ENCODE results near the gene SCIN.

The SCIN gene

DNA sequence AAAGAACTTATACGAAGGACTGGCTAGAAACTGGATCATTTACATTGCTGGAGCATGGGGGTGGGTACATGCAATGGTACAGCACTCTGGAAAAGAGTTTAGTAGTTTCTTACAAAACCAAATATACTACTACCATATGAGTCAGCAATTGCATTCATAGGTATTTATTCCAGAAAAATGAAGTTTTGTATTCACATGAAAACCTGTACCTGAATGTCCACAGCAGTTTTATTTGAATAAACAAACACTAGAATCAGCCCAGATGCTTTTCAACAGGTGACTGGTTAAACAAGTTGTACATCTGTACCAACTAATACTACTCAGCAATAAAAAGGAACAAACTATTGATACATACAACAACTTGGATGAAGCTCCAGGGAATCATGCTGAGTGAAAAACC lies 3.4 kb downstream of the SCIN start:
- Histone ChIP-seq H3K4me3 (ENCODE audit: low read length) (no peak overlapping the region), H2AFZ (ENCODE audit: low read depth, low read length) (no peak overlapping the region), H3K27me3 (ENCODE audit: insufficient read depth, low read length) (peaks cover 45% of the 10 kb centered on the region), H3K4me1 (ENCODE audit: insufficient read depth, low read length) (peaks cover 5% of the 10 kb centered on the region), H3K36me3 (ENCODE audit: insufficient read depth, low read length) (no peaks in the 10 kb centered on the region), H3K9me3 (ENCODE audit: low read length) (no peaks in the 10 kb centered on the region)

DNA sequence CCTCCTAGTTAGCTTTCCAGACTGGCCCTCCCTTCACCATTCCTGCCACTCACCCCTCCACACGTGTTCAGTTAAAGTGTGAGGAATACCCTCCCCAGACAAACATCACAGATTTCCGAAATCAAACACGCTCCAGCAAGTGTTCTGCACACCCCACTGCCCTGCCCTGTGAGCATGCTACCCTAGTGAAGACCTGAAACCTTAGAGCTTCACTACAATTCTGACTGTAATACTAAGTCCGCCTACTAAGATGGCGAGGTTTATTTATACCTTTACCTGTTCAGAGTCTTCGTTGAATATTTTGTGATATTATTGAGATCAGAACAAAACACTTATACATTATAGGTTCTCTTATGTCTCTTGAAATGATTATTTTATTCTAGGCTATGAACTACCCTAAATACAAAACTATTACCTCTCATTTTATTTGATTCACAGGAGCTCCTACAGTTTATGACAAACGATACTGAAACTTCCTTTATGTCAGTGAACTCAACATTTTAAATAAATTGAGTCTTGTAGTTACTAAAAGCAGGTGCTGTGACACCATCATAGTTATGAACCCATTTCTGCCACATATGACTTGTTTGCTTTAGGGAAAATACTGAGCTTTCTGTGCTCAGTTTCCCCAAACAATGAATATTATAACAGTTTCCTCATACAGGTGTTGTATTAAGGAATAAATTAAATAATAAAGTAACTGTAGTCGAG lies 8.6 kb downstream of the SCIN start:
- Histone ChIP-seq H2AFZ (ENCODE audit: low read depth, low read length) (no peak overlapping the region), H3K27me3 (ENCODE audit: insufficient read depth, low read length) (peaks cover 6% of the 10 kb centered on the region), H3K4me3 (ENCODE audit: low read length) (no peak overlapping the region), H3K4me1 (ENCODE audit: insufficient read depth, low read length) (no peaks in the 10 kb centered on the region), H3K36me3 (ENCODE audit: insufficient read depth, low read length) (no peaks in the 10 kb centered on the region), H3K9me3 (ENCODE audit: low read length) (no peaks in the 10 kb centered on the region)

DNA sequence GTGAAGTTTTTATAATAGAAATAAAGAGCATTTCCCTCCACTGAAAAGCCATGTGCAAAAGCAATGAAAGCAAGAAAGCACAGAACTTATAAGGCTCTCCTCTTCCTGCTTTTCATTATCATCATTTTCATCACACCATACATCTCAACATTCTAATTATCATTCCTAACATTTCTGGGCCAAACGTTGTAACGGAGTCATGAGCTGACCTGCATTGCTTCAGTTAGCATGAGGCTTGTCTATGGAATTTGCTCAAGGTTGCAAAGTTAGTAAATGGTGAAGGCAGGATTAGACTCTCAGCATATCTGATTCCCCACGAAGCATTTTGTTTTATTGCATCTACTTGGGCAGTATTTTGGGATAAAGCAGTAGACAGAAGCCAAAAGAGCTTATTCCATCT lies 11.4 kb downstream of the SCIN start:
- no peaks in the 10 kb centered on the region for H3K36me3 ChIP-seq (ENCODE audit: insufficient read depth, low read length)
- no peak overlapping the region for H3K4me3 ChIP-seq (ENCODE audit: low read length)
- H2AFZ ChIP-seq (ENCODE audit: low read depth, low read length) = no peak overlapping the region
- H3K4me1 ChIP-seq (ENCODE audit: insufficient read depth, low read length) = no peaks in the 10 kb centered on the region
- no peaks in the 10 kb centered on the region for H3K9me3 ChIP-seq (ENCODE audit: low read length)
- H3K27me3 ChIP-seq (ENCODE audit: insufficient read depth, low read length) = peaks cover 2% of the 10 kb centered on the region

DNA sequence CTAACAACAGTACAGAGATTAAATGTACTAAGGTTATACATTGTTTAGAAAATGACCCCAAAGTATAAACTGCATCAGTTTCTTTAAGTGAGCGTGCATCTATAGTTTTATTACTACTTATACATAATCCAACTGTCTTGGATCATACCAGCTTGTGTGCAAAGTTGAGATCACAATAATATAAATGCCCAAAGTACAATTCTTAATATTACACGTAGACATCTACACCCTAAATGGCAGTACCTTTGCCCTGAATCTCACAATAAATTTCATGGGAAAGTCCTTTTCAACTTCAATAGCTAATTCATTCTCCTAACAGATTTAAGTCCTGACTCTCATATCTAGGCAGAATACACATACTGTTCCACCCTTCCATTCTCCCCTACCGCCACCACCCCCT lies 11.8 kb downstream of the SCIN start:
- no peaks in the 10 kb centered on the region for H3K27me3 ChIP-seq (ENCODE audit: insufficient read depth, low read length)
- no peaks in the 10 kb centered on the region for H3K9me3 ChIP-seq (ENCODE audit: low read length)
- H3K4me1 ChIP-seq (ENCODE audit: insufficient read depth, low read length) = no peaks in the 10 kb centered on the region
- H3K4me3 ChIP-seq (ENCODE audit: low read length) = no peak overlapping the region
- no peaks in the 10 kb centered on the region for H3K36me3 ChIP-seq (ENCODE audit: insufficient read depth, low read length)
- H2AFZ ChIP-seq (ENCODE audit: low read depth, low read length) = no peak overlapping the region

DNA sequence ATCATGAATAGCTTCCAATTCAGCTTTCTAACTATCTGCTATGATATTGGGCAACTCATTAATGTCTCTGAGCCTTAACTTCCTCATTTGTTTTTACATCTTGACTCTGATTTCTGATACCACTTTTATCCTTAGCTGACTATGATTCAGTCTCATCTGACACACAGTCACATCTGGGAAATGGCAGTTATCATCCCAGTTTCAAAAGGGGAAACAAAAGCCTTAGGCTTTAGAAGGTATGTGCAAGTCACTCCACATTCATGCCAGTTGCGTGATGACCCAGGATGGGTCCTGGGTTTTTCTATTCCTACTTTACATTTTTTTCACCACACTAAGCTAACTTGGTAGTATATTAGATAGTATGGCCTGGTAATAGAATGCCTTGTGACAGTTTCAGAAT lies 12.7 kb downstream of the SCIN start:
- H3K4me3 ChIP-seq (ENCODE audit: low read length) = no peak overlapping the region
- H3K36me3 ChIP-seq (ENCODE audit: insufficient read depth, low read length) = no peaks in the 10 kb centered on the region
- H3K27me3 ChIP-seq (ENCODE audit: insufficient read depth, low read length) = no peaks in the 10 kb centered on the region

DNA sequence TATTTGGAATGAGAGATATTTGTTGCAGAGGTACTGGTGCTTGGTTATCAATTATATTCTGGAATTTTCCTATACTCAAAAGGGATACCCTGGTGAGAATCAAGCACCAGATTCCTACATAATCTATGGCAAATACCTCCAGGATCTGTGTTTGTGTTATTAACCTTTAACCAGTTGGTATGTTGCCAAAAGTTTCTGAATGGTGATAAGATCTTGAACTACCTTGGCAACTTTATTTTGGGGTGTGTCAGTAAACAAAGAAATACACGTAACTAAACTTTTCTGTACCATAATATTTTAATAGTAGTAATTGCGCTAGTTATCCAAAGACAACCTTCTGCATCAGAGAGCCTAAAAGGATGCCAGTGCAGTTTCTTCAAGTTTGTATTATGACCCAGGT lies 13.4 kb downstream of the SCIN start:
- H3K27me3 ChIP-seq (ENCODE audit: insufficient read depth, low read length) = no peaks in the 10 kb centered on the region

More for the DNA sequence above, 12.7 kb downstream of the SCIN start:
- Histone ChIP-seq H3K4me1 (ENCODE audit: insufficient read depth, low read length) (no peaks in the 10 kb centered on the region), H2AFZ (ENCODE audit: low read depth, low read length) (no peak overlapping the region), H3K9me3 (ENCODE audit: low read length) (no peaks in the 10 kb centered on the region)

DNA sequence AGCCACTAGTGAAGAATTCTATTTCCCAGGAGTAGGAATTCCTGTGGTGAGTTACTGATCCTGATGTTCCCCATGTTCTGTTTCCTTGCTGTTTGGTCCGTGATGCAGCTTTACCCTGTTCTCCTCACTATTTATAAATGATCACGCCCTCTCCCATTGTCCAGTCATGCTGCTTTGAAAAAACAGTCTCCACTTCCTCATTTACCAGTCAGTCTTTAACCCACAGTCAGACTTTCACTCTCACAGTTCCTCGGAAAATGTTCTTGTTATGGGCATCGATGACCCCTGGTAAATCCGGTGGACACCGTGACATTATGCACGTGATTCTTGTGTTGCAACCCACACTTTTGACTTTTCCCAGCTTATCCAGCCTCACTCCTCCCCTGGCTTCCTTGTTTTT lies 14.4 kb downstream of the SCIN start:
- H3K4me1 ChIP-seq (ENCODE audit: insufficient read depth, low read length) = no peaks in the 10 kb centered on the region
- H3K27me3 ChIP-seq (ENCODE audit: insufficient read depth, low read length) = no peaks in the 10 kb centered on the region
- H2AFZ ChIP-seq (ENCODE audit: low read depth, low read length) = no peak overlapping the region
- no peaks in the 10 kb centered on the region for H3K36me3 ChIP-seq (ENCODE audit: insufficient read depth, low read length)
- no peak overlapping the region for H3K4me3 ChIP-seq (ENCODE audit: low read length)
- H3K9me3 ChIP-seq (ENCODE audit: low read length) = no peaks in the 10 kb centered on the region

More for the DNA sequence above, 13.4 kb downstream of the SCIN start:
- H3K4me3 ChIP-seq (ENCODE audit: low read length) = no peak overlapping the region
- no peak overlapping the region for H2AFZ ChIP-seq (ENCODE audit: low read depth, low read length)
- H3K4me1 ChIP-seq (ENCODE audit: insufficient read depth, low read length) = no peaks in the 10 kb centered on the region
- no peaks in the 10 kb centered on the region for H3K9me3 ChIP-seq (ENCODE audit: low read length)
- no peaks in the 10 kb centered on the region for H3K36me3 ChIP-seq (ENCODE audit: insufficient read depth, low read length)

DNA sequence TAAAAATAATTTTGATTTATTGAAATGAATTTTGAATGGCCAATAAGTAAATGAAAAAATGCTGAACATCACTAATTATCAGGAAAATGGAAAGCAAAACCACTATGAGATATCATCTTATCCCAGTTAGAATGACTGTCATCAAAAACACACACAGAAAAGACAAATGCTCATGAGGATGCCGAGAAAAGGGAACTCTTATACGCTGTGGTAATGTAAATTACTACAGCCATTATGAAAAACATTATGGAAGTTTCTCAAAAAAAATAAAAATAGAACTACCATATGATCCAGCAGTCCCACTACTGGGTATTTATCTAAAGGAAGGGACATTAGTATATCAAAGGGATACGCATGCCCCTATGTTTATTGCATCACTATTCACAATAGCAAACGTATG lies 15.8 kb downstream of the SCIN start:
- H3K9me3 ChIP-seq (ENCODE audit: low read length) = no peaks in the 10 kb centered on the region
- H3K36me3 ChIP-seq (ENCODE audit: insufficient read depth, low read length) = no peaks in the 10 kb centered on the region
- no peak overlapping the region for H3K4me3 ChIP-seq (ENCODE audit: low read length)
- H3K27me3 ChIP-seq (ENCODE audit: insufficient read depth, low read length) = no peaks in the 10 kb centered on the region
- no peaks in the 10 kb centered on the region for H3K4me1 ChIP-seq (ENCODE audit: insufficient read depth, low read length)
- no peak overlapping the region for H2AFZ ChIP-seq (ENCODE audit: low read depth, low read length)

DNA sequence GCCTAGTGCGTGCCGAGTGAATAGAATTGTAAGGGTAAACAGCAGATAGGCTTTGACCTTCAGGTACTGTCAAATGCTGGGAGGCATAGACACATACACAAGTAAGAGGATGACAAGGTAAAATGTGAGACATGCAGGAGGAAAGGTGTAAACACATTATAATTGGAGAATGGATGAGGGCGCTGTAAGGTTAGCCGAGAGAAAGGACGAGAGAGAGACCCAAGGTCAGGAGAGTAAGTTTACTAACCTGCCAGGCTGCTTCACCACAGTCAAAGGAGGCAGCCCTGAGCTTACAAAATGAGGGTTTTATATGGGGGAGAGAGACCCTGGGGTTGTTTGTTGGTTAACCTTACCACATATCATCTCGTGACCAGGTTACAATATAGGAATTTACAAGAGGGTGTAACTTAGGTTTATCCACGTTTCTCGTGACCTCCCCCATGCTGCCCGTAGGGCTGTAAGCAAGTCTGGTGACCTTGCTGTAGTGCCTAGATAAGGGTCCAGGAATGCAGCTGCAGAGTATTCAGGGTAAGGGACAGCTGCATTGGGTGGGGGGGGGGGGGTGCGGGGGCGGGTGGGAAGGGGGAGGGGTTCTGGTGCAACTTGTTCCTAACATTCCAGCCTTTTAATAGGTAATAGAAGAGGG lies 17.9 kb downstream of the SCIN start:
- H3K9me3 ChIP-seq (ENCODE audit: low read length) = no peaks in the 10 kb centered on the region
- H3K4me1 ChIP-seq (ENCODE audit: insufficient read depth, low read length) = no peaks in the 10 kb centered on the region
- H2AFZ ChIP-seq (ENCODE audit: low read depth, low read length) = no peak overlapping the region
- no peak overlapping the region for H3K4me3 ChIP-seq (ENCODE audit: low read length)
- H3K36me3 ChIP-seq (ENCODE audit: insufficient read depth, low read length) = no peaks in the 10 kb centered on the region
- H3K27me3 ChIP-seq (ENCODE audit: insufficient read depth, low read length) = no peaks in the 10 kb centered on the region

DNA sequence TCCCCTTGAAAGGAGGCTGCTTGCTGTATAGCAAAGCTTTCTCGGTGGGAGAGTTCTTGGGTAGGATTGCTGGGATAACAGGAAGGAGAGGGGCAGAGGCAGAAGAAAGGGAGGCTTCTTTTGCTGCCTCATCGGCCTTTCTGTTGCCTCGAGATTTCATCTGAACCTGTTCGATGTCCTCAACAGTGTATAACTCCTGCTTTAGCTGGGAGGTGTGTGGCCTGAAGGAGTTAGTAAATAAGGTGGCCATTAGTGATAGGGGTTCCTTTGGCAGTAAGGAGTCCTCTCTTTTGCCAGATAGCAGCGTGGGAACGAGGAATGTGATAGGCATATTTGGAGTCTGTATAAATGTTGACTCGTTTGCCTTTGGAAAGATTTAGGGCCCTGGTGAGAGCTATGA lies 20.0 kb downstream of the SCIN start:
- peaks cover 3% of the 10 kb centered on the region for H3K9me3 ChIP-seq (ENCODE audit: low read length)
- H3K4me1 ChIP-seq (ENCODE audit: insufficient read depth, low read length) = no peaks in the 10 kb centered on the region
- H3K27me3 ChIP-seq (ENCODE audit: insufficient read depth, low read length) = no peaks in the 10 kb centered on the region
- no peaks in the 10 kb centered on the region for H3K36me3 ChIP-seq (ENCODE audit: insufficient read depth, low read length)
- no peak overlapping the region for H2AFZ ChIP-seq (ENCODE audit: low read depth, low read length)
- H3K4me3 ChIP-seq (ENCODE audit: low read length) = no peak overlapping the region

DNA sequence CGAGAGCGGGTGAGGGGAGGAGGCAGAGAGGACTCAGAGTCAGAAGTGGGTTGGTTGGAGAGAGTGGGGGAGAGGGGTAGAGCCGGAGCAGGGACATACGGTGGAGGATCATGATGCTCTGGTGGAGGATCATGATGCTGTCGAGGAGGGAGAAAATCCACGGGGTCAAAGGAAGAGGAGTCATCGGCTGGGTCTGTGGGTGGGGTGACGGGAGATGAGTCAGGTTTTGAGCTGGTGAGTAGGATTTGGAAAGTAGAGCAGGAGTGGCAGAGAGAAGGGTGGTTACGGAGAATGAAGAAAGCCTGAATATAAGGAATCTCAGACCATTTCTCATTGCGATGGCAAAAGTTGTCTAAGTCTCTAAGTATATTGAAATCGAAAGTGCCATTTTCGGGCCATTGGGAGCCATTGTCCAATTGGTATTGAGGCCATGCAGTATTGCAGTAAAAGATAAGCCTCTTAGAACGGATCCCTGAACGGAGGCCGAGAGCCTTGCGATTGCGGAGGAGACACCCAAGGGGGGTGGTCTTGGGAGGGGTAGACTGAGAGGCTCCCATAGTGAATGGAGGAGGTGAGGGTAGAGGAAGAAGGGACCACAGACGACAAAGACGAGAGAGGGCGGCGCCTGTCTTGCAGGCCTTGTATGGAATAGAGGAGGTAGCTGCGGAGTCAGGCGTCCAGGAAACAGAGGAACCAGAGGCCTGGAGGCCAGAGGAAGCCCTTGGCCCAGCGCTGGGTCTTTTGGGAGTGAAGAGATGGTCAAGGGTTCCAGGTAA lies 23.8 kb downstream of the SCIN start:
- Histone ChIP-seq H3K27me3 (ENCODE audit: insufficient read depth, low read length) (no peaks in the 10 kb centered on the region), H3K4me3 (ENCODE audit: low read length) (no peak overlapping the region)

DNA sequence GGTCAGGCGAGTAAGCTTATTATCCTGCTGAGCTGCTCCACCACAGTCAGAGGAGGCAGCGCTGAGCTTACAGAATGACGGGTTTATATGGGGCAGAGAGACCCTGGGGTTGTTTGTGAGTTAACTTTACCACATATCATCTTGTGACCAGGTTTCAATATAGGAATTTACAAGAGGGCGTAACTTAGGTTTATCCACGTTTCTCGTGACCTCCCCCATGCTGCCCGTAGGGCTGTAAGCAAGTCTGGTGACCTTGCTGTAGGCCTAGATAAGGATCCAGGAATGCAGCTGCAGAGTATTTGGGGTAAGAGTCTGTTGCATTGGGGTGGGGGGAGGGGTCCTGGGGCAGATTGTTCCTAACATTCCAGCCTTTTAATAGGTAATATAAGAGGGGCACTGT lies 24.6 kb downstream of the SCIN start:
- Histone ChIP-seq H3K9me3 (ENCODE audit: low read length) (peaks cover 3% of the 10 kb centered on the region), H3K4me1 (ENCODE audit: insufficient read depth, low read length) (no peaks in the 10 kb centered on the region), H3K4me3 (ENCODE audit: low read length) (no peak overlapping the region), H3K27me3 (ENCODE audit: insufficient read depth, low read length) (no peaks in the 10 kb centered on the region), H2AFZ (ENCODE audit: low read depth, low read length) (no peak overlapping the region), H3K36me3 (ENCODE audit: insufficient read depth, low read length) (no peaks in the 10 kb centered on the region)

More for the DNA sequence above, 23.8 kb downstream of the SCIN start:
- Histone ChIP-seq H3K36me3 (ENCODE audit: insufficient read depth, low read length) (no peaks in the 10 kb centered on the region), H3K4me1 (ENCODE audit: insufficient read depth, low read length) (no peaks in the 10 kb centered on the region), H3K9me3 (ENCODE audit: low read length) (peaks cover 3% of the 10 kb centered on the region), H2AFZ (ENCODE audit: low read depth, low read length) (no peak overlapping the region)

DNA sequence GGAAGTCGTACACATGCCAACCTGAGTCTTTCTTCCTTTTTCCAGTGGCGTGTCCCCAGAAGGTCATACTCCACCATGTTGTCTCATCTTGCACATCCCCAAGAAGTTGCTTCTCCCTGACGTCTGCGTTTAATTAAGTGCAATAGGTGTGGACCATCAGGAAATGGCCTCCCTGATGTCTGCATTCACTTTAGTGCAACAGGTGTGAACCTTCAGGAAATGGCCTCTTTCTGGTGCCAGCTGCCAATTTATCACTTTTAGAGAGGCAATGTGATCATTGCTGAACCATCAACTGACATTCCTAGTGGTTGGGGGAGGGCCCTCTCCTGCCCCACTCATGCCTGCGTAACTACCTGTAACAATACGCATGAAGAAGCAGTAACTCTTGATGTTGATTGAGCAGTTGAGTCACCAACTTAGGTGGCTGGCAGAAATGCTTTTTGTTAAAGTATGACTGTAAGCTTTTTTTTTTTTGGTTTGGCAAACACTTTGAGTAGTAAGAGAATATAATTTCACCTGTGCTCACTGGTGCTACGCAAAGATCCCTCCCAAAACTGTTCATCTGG lies 25.8 kb downstream of the SCIN start:
- H3K4me1 ChIP-seq (ENCODE audit: insufficient read depth, low read length) = no peaks in the 10 kb centered on the region
- peaks cover 3% of the 10 kb centered on the region for H3K9me3 ChIP-seq (ENCODE audit: low read length)
- no peak overlapping the region for H3K4me3 ChIP-seq (ENCODE audit: low read length)
- no peaks in the 10 kb centered on the region for H3K27me3 ChIP-seq (ENCODE audit: insufficient read depth, low read length)
- no peaks in the 10 kb centered on the region for H3K36me3 ChIP-seq (ENCODE audit: insufficient read depth, low read length)
- H2AFZ ChIP-seq (ENCODE audit: low read depth, low read length) = no peak overlapping the region
